Ishikawa (cell line): Measurements from ENCODE around the gene STPG2.

ENCODE experiments used
- CEBPB ChIP-seq: IDR thresholded peaks from 2 replicates; pipeline ENCODE4 v1.6.1; 2012
- CREB1 ChIP-seq: IDR thresholded peaks from 2 replicates; pipeline ENCODE4 v1.6.1; 2012; ENCODE audit warnings: low read depth
- EGR1 ChIP-seq: IDR thresholded peaks from 2 replicates; pipeline ENCODE4 v1.6.1; 2012
- EP300 ChIP-seq: IDR thresholded peaks from 2 replicates; pipeline ENCODE4 v1.6.1; 2012; ENCODE audit warnings: borderline replicate concordance
- FOXM1 ChIP-seq: IDR thresholded peaks from 2 replicates; pipeline ENCODE4 v1.6.1; 2012; ENCODE audit warnings: low read depth, borderline replicate concordance
- MAX ChIP-seq: IDR thresholded peaks from 2 replicates; pipeline ENCODE4 v1.6.1; 2012
- NFIC ChIP-seq: IDR thresholded peaks from 2 replicates; pipeline ENCODE4 v1.6.1; 2012
- RAD21 ChIP-seq: IDR thresholded peaks from 2 replicates; pipeline ENCODE4 v1.6.1; 2012; ENCODE audit warnings: low read depth
- REST ChIP-seq: IDR thresholded peaks from 2 replicates; pipeline ENCODE4 v1.6.1; 2012; ENCODE audit warnings: low read depth, mild to moderate bottlenecking
- TAF1 ChIP-seq: IDR thresholded peaks from 2 replicates; pipeline ENCODE4 v1.6.1; 2012; ENCODE audit warnings: low read depth, mild to moderate bottlenecking
- TCF12 ChIP-seq: IDR thresholded peaks from 2 replicates; pipeline ENCODE4 v1.6.1; 2012; ENCODE audit warnings: low read depth
- TEAD4 ChIP-seq: IDR thresholded peaks from 2 replicates; pipeline ENCODE4 v1.6.1; 2012
- YY1 ChIP-seq: IDR thresholded peaks from 2 replicates; pipeline ENCODE4 v1.6.1; 2012; ENCODE audit warnings: low read depth
- ZBTB7A ChIP-seq: IDR thresholded peaks from 2 replicates; pipeline ENCODE4 v1.6.1; 2012; ENCODE audit warnings: low read depth
- TF ChIP-seq, protein P1 (sequence below): IDR thresholded peaks from 2 replicates; pipeline ENCODE4 v1.6.1; 2012

The STPG2 gene

GRCh38 chr4:98101988-98102387 is 41.3 kb downstream of the STPG2 start:
- TF ChIP-seq CREB1 (no peak), YY1 (no peak), TCF12 (no peak), REST (no peak), MAX (no peak), TAF1 (no peak), TEAD4 (no peak), CEBPB (no peak), NFIC (no peak), EGR1 (no peak), RAD21 (no peak), ZBTB7A (no peak), FOXM1 (no peak), EP300 (no peak)
- TF ChIP-seq, protein P1, sequence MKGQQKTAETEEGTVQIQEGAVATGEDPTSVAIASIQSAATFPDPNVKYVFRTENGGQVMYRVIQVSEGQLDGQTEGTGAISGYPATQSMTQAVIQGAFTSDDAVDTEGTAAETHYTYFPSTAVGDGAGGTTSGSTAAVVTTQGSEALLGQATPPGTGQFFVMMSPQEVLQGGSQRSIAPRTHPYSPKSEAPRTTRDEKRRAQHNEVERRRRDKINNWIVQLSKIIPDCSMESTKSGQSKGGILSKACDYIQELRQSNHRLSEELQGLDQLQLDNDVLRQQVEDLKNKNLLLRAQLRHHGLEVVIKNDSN: no peak

GRCh38 chr4:98098764-98099163 is 44.5 kb downstream of the STPG2 start:
- TF ChIP-seq NFIC (no peak), ZBTB7A (no peak), REST (no peak), TEAD4 (no peak), CREB1 (no peak), EP300 (no peak), FOXM1 (no peak), TAF1 (no peak), EGR1 (no peak), CEBPB (no peak), RAD21 (no peak), TCF12 (no peak), YY1 (no peak), MAX (no peak)
- TF ChIP-seq, protein P1: no peak

DNA sequence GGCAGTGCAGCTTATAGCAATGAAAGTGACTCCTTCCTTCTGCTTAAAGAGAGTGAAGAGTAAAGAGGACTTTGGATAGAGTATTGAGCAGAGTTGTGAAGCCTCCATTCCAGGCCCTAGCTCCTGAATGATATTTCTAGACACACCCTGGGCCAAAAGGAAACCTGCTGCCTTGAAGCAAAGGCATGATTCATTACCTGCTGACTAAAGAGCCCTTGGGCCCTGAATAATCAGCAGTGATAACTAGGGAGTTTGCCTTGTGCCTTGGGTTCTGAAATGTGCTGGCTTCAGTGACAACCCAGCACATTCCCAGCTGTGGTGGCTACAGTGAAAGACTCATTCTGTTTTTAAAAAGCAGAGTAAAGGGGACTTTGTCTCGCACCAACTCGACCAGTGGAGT is 49.2 kb downstream of the STPG2 start:
- no peak for TF ChIP-seq NFIC
- TF ChIP-seq TCF12: no peak
- TF ChIP-seq MAX: no peak
- TF ChIP-seq TEAD4: no peak
- no peak for TF ChIP-seq FOXM1
- TF ChIP-seq CREB1: no peak
- no peak for TF ChIP-seq ZBTB7A
- TF ChIP-seq CEBPB: no peak
- TF ChIP-seq YY1: no peak

DNA sequence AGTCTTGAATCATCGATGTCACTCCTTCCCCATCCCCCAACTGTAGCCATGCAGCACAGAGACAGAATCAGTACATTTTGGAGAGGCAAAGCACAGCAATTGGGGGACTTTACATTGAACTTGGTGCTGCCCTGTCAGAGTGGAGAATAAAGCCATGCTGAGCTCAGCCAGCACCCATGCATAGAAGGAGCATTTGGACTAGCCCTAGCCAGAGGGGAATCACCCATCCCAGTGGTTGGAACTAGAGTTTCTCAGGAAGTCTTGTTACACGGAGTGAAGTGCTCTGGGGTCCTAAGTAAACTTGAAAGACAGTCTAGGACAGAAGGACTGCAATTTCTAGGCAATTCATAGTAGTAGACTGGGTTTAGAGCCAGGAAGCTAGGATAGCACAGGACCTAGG is 49.6 kb downstream of the STPG2 start:
- no peak for TF ChIP-seq TCF12
- no peak for TF ChIP-seq NFIC
- TF ChIP-seq CREB1: no peak
- no peak for TF ChIP-seq FOXM1
- TF ChIP-seq EGR1: no peak
- TF ChIP-seq, protein P1: no peak
- TF ChIP-seq MAX: no peak
- TF ChIP-seq RAD21: no peak
- TF ChIP-seq CEBPB: no peak
- TF ChIP-seq TAF1: no peak
- TF ChIP-seq ZBTB7A: no peak
- TF ChIP-seq YY1: no peak
- no peak for TF ChIP-seq TEAD4

GRCh38 chr4:98092833-98093439 is 50.3 kb downstream of the STPG2 start:
- TF ChIP-seq RAD21: peak; percentile 50
- TF ChIP-seq CEBPB: no peak
- no peak for TF ChIP-seq YY1
- TF ChIP-seq NFIC: no peak
